K562 (cell line): ENCODE measurements around the gene OPRD1. TPM values are rescaled to one million over a fixed set of nuclear protein-coding genes. Genes with fewer than 3 reads are reported as not detected.

Experiments used
- CTBP1 ChIP-seq: fragments of 450-650 bp; IDR thresholded peaks from 2 replicates; pipeline ENCODE4 v1.6.1; 2016; ENCODE audit warnings: borderline replicate concordance
- ELF1 ChIP-seq: fragments of 200-800 bp; sonication (Bioruptor generic); IDR thresholded peaks from 2 replicates; pipeline ENCODE4 v1.6.1; 2016; ENCODE audit warnings: missing genetic modification characterization, missing compliant biosample characterization
- EZH2 ChIP-seq: IDR thresholded peaks from 2 replicates; pipeline ENCODE4 v1.6.1; 2012; ENCODE audit warnings: low read depth, mild to moderate bottlenecking, inconsistent platforms, low read length, borderline replicate concordance
- FOXK1 ChIP-seq: sonication (generic); formaldehyde crosslinking; IDR thresholded peaks from 2 replicates; pipeline ENCODE4 v1.8.0; 2022; ENCODE audit warnings: missing genetic modification reagents, mild to moderate bottlenecking, borderline replicate concordance
- GTF2E2 ChIP-seq: fragments of 200-800 bp; sonication (Bioruptor generic); IDR thresholded peaks from 2 replicates; pipeline ENCODE4 v1.6.1; 2016; ENCODE audit warnings: missing genetic modification characterization, missing compliant biosample characterization
- HCFC1 ChIP-seq: IDR thresholded peaks from 2 replicates; pipeline ENCODE4 v1.6.1; 2012; ENCODE audit warnings: low read depth, low read length, improper control_type of control experiment
- HIVEP1 ChIP-seq: fragments of 250-450 bp; sonication (Bioruptor Pico); IDR thresholded peaks from 2 replicates; pipeline ENCODE4 v1.4.0; 2020; ENCODE audit warnings: mild to moderate bottlenecking
- NFRKB ChIP-seq: fragments of 450-650 bp; IDR thresholded peaks from 2 replicates; pipeline ENCODE4 v1.6.1; 2016; ENCODE audit warnings: low read depth
- POLR2AphosphoS5 ChIP-seq: IDR thresholded peaks from 2 replicates; pipeline ENCODE4 v1.6.1; 2011; ENCODE audit warnings: mild to moderate bottlenecking, low read depth, low read length, moderate library complexity; ENCODE audit not compliant: control insufficient read depth, insufficient read depth
- SMAD1 ChIP-seq: fragments of 150-350 bp; IDR thresholded peaks from 2 replicates; pipeline ENCODE4 v1.6.1; 2014; ENCODE audit warnings: low read length, low read depth; ENCODE audit not compliant: partially characterized antibody
- SP2 ChIP-seq: IDR thresholded peaks from 2 replicates; pipeline ENCODE4 v1.6.1; 2011; ENCODE audit warnings: mild to moderate bottlenecking, low read depth, low read length, moderate library complexity; ENCODE audit not compliant: poor library complexity, severe bottlenecking; ENCODE audit errors: extremely low read depth
- ZBTB1 ChIP-seq: sonication (generic); formaldehyde crosslinking; IDR thresholded peaks from 2 replicates; pipeline ENCODE4 v1.8.1; 2023; ENCODE audit warnings: missing genetic modification reagents, low read depth, mild to moderate bottlenecking, borderline replicate concordance
- ZBTB8A ChIP-seq: fragments of 450-650 bp; IDR thresholded peaks from 2 replicates; pipeline ENCODE4 v1.6.1; 2018; ENCODE audit warnings: mild to moderate bottlenecking, moderate library complexity; ENCODE audit not compliant: partially characterized antibody
- ZC3H11A ChIP-seq: IDR thresholded peaks from 2 replicates; pipeline ENCODE4 v1.6.1; 2012; ENCODE audit warnings: low read depth, low read length, improper control_type of control experiment
- ZNF12 ChIP-seq: sonication (generic); formaldehyde crosslinking; IDR thresholded peaks from 2 replicates; pipeline ENCODE4 v1.4.0; 2020; ENCODE audit warnings: mild to moderate bottlenecking, missing genetic modification reagents
- ZNF133 ChIP-seq: fragments of 250-450 bp; sonication (Bioruptor Pico); IDR thresholded peaks from 2 replicates; pipeline ENCODE4 v1.4.0; 2020; ENCODE audit warnings: mild to moderate bottlenecking
- ZNF282 ChIP-seq: sonication (generic); formaldehyde crosslinking; IDR thresholded peaks from 2 replicates; pipeline ENCODE4 v1.8.1; 2023; ENCODE audit warnings: missing genetic modification reagents
- ZNF696 ChIP-seq: fragments of 250-450 bp; sonication (Bioruptor Pico); conservative IDR thresholded peaks from 2 replicates; pipeline ENCODE4 v1.4.0; 2020; ENCODE audit warnings: mild to moderate bottlenecking, moderate library complexity
- polyA plus RNA-seq, 8 experiments: library from polyadenylated mRNA; depleted of rRNA in 4 of 8; stranded (reverse) in 5 of 8; unstranded in 3 of 8; fragments of >200 nt; fragmentation: Nextera tagmentation in 2 of 8; fragmentation: Illumina TruSeq in 1 of 8; extraction: Ambion mirVana in 2 of 8; extraction: Trizol in 1 of 8; gene quantifications; 2 replicates each; pipeline versions ENCODE4 v1.2.1 to v1.2.3, GENCODE V29; 2011 to 2014; ENCODE audit warnings: inconsistent platforms in 1 of 8, missing spikeins in 1 of 8
- total RNA-seq, 7 experiments: library from RNA; depleted of rRNA in 6 of 7; stranded (reverse); fragments of >200 nt in 6 of 7; fragmentation: Illumina TruSeq in 2 of 7; extraction: Trizol in 2 of 7; gene quantifications; 2 replicates each; pipeline versions ENCODE4 v1.2.1 to v1.2.3, GENCODE V29; 2011 to 2021; ENCODE audit warnings: low replicate concordance in 1 of 7
- TF ChIP-seq, protein P1 (sequence below), 2 experiments: fragments of 200-800 bp in 1 of 2; sonication (Bioruptor generic) in 1 of 2; sonication (generic) in 1 of 2; formaldehyde crosslinking in 1 of 2; IDR thresholded peaks in 1 of 2; conservative IDR thresholded peaks in 1 of 2; 2 replicates each; pipeline versions ENCODE4 v1.5.0 to v1.6.1; 2016 to 2020; ENCODE audit warnings: missing compliant biosample characterization in 1 of 2, missing genetic modification characterization in 1 of 2, missing genetic modification reagents in 1 of 2
- TF ChIP-seq, protein P2 (sequence below): sonication (generic); formaldehyde crosslinking; IDR thresholded peaks from 2 replicates; pipeline ENCODE4 v1.9.0; 2022; ENCODE audit warnings: mild to moderate bottlenecking, missing genetic modification reagents
- TF ChIP-seq, protein P3 (sequence below): fragments of 450-650 bp; IDR thresholded peaks from 2 replicates; pipeline ENCODE4 v1.6.1; 2016
- TF ChIP-seq, protein P4 (sequence below): fragments of 250-450 bp; sonication (Bioruptor Pico); IDR thresholded peaks from 2 replicates; pipeline ENCODE4 v1.4.0; 2020
- TF ChIP-seq, protein P5 (sequence below): fragments of 200-800 bp; sonication (Bioruptor generic); IDR thresholded peaks from 2 replicates; pipeline ENCODE4 v1.6.1; 2017; ENCODE audit warnings: missing genetic modification characterization, missing compliant biosample characterization

OPRD1 gene
- total and polyA plus RNA-seq, 9 of the 15 experiments (the other 6 are each of a cell fraction or from before 2014, with no cell fraction given), result under 0.01 to 0.03 (median under 0.01) TPM; not detected in 6

DNA sequence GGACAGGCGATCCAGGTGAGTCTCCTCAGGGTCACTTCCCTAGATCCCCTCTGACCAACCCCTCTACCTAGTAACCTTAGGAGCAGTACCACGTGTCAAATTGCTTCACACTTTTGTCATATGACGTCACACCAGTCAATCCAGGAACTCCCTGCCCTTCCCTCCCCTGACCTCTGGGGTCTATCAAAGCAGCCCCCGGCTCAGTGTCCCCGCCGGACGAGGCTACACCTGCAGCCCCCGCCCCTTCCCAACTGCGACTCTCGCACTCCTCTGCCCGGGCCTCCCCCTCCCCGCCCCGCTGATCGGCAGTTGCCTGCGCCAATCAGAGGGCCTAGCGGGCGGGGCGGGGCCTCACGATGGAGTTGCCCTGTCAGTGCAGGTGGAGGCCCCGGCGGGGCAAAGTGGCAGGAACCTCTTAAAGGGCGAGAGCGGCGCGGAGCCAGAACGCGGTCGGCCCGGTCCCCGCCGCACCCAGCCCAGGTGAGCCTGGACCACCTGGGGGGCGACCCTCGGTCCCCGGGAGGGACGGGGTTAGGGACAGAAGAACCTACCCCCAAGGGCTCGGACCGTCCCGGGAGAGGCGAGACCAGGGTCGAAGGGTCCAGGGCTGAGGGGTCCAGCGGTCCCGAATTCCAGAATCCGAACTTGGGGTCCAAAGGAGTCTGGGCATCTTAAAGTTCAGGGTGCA lies 74.9 kb downstream of the OPRD1 start (continued):
- TF ChIP-seq ZC3H11A, result no peak
- TF ChIP-seq NFRKB, result no peak
- TF ChIP-seq HIVEP1 (CRISPR knock-in tag), result no peak
- TF ChIP-seq SP2, result peak; percentile 92
- TF ChIP-seq, protein P1, sequence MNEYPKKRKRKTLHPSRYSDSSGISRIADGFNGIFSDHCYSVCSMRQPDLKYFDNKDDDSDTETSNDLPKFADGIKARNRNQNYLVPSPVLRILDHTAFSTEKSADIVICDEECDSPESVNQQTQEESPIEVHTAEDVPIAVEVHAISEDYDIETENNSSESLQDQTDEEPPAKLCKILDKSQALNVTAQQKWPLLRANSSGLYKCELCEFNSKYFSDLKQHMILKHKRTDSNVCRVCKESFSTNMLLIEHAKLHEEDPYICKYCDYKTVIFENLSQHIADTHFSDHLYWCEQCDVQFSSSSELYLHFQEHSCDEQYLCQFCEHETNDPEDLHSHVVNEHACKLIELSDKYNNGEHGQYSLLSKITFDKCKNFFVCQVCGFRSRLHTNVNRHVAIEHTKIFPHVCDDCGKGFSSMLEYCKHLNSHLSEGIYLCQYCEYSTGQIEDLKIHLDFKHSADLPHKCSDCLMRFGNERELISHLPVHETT (CRISPR knock-in tag; conservative IDR thresholded peaks at IDR 0.05 in 1 of 2, IDR thresholded peaks at IDR 0.05 in 1 of 2), result peak in 1 of 2 experiments; percentile 88; a peak in 2 of 4 replicates
- TF ChIP-seq ZBTB8A, result no peak
- TF ChIP-seq, protein P2, sequence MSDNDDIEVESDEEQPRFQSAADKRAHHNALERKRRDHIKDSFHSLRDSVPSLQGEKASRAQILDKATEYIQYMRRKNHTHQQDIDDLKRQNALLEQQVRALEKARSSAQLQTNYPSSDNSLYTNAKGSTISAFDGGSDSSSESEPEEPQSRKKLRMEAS, result peak; percentile 78; the same call in 1 of the 2 replicates
- TF ChIP-seq FOXK1, result no peak
- TF ChIP-seq, protein P3, sequence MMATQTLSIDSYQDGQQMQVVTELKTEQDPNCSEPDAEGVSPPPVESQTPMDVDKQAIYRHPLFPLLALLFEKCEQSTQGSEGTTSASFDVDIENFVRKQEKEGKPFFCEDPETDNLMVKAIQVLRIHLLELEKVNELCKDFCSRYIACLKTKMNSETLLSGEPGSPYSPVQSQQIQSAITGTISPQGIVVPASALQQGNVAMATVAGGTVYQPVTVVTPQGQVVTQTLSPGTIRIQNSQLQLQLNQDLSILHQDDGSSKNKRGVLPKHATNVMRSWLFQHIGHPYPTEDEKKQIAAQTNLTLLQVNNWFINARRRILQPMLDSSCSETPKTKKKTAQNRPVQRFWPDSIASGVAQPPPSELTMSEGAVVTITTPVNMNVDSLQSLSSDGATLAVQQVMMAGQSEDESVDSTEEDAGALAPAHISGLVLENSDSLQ, result peak; percentile 99
- TF ChIP-seq, protein P4, sequence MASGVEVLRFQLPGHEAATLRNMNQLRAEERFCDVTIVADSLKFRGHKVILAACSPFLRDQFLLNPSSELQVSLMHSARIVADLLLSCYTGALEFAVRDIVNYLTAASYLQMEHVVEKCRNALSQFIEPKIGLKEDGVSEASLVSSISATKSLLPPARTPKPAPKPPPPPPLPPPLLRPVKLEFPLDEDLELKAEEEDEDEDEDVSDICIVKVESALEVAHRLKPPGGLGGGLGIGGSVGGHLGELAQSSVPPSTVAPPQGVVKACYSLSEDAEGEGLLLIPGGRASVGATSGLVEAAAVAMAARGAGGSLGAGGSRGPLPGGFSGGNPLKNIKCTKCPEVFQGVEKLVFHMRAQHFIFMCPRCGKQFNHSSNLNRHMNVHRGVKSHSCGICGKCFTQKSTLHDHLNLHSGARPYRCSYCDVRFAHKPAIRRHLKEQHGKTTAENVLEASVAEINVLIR (CRISPR knock-in tag), result peak; percentile 85
- 0 out of 2 replicates have a peak, but pooled peaks have one; percentile 70 for TF ChIP-seq ELF1
- TF ChIP-seq, protein P5, sequence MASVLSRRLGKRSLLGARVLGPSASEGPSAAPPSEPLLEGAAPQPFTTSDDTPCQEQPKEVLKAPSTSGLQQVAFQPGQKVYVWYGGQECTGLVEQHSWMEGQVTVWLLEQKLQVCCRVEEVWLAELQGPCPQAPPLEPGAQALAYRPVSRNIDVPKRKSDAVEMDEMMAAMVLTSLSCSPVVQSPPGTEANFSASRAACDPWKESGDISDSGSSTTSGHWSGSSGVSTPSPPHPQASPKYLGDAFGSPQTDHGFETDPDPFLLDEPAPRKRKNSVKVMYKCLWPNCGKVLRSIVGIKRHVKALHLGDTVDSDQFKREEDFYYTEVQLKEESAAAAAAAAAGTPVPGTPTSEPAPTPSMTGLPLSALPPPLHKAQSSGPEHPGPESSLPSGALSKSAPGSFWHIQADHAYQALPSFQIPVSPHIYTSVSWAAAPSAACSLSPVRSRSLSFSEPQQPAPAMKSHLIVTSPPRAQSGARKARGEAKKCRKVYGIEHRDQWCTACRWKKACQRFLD (CRISPR knock-in tag), result peak; percentile 96
- TF ChIP-seq POLR2AphosphoS5, result 0 out of 2 replicates have a peak, but pooled peaks have one; percentile 49
- TF ChIP-seq GTF2E2 (tag), result no peak; the same call in 1 of the 2 replicates
- TF ChIP-seq SMAD1, result no peak
- no peak for TF ChIP-seq ZNF282 (CRISPR knock-in tag)
- no peak for TF ChIP-seq HCFC1
- no peak for TF ChIP-seq EZH2
- no peak for TF ChIP-seq ZNF12 (CRISPR knock-in tag)
- peak; percentile 82; the same call in 1 of the 2 replicates for TF ChIP-seq CTBP1
- TF ChIP-seq ZNF133 (CRISPR knock-in tag), result no peak; the same call in 1 of the 2 replicates
- no peak for TF ChIP-seq ZNF696
- TF ChIP-seq ZBTB1 (CRISPR knock-in tag), result no peak
